GM21526 (cell line): ENCODE results near the gene CDH4.
"Not testable (repeated sequence)": the region's sequence is repeated elsewhere in the genome, so short reads cannot be mapped to it uniquely, and the experiment has no call there.

Experiments
- ATAC-seq: cut with Tn5 transposase; IDR thresholded peaks from one replicate; pipeline ENCODE4 v1.9.1; 2021; ENCODE audit warnings: moderate library complexity; ENCODE audit not compliant: unreplicated experiment, low FRiP score

Gene CDH4

GRCh38 chr20:61839912-61840778 lies 588.1 kb downstream of the CDH4 start:
- no peak for ATAC-seq

- no peak for ATAC-seq
Observed at GRCh38 chr20:61840779-61841455, 588.9 kb downstream of the CDH4 start.

- ATAC-seq: no peak
Observed at GRCh38 chr20:61841551-61841950, 589.5 kb downstream of the CDH4 start.

GRCh38 chr20:61841966-61842365 lies 589.9 kb downstream of the CDH4 start:
- ATAC-seq: no peak

- no peak for ATAC-seq
Observed at GRCh38 chr20:61844621-61845020, 592.6 kb downstream of the CDH4 start.

- ATAC-seq: no peak
Observed at GRCh38 chr20:61845233-61845671, 593.2 kb downstream of the CDH4 start.

- no peak for ATAC-seq
Observed at GRCh38 chr20:61846074-61846473, 594.0 kb downstream of the CDH4 start.

GRCh38 chr20:61846741-61847419 lies 594.8 kb downstream of the CDH4 start:
- no peak for ATAC-seq

- ATAC-seq: no peak
Observed at GRCh38 chr20:61847420-61847748, 595.3 kb downstream of the CDH4 start.

GRCh38 chr20:61847986-61848385 lies 595.9 kb downstream of the CDH4 start:
- no peak for ATAC-seq

- ATAC-seq: no peak
Observed at GRCh38 chr20:61848851-61849250, 596.8 kb downstream of the CDH4 start.

- ATAC-seq: no peak
Observed at GRCh38 chr20:61849376-61849775, 597.3 kb downstream of the CDH4 start.

GRCh38 chr20:61849822-61850221 lies 597.8 kb downstream of the CDH4 start:
- no peak for ATAC-seq

- ATAC-seq: no peak
Observed at GRCh38 chr20:61850457-61850856, 598.4 kb downstream of the CDH4 start.

GRCh38 chr20:61850926-61851900 lies 599.2 kb downstream of the CDH4 start:
- no peak for ATAC-seq

- no peak for ATAC-seq
Observed at GRCh38 chr20:61852268-61853072, 600.4 kb downstream of the CDH4 start.

GRCh38 chr20:61853073-61854005 lies 601.3 kb downstream of the CDH4 start:
- ATAC-seq: no peak

GRCh38 chr20:61854538-61854937 lies 602.5 kb downstream of the CDH4 start:
- ATAC-seq: not testable (repeated sequence)
